ENCODE results near the gene ADPRS. TPM values are rescaled to one million over a fixed set of nuclear protein-coding genes. Genes with fewer than 3 reads are reported as not detected.

The ADPRS gene
- total RNA-seq, 1 experiment from 2014 or later: 27.8 TPM

DNA sequence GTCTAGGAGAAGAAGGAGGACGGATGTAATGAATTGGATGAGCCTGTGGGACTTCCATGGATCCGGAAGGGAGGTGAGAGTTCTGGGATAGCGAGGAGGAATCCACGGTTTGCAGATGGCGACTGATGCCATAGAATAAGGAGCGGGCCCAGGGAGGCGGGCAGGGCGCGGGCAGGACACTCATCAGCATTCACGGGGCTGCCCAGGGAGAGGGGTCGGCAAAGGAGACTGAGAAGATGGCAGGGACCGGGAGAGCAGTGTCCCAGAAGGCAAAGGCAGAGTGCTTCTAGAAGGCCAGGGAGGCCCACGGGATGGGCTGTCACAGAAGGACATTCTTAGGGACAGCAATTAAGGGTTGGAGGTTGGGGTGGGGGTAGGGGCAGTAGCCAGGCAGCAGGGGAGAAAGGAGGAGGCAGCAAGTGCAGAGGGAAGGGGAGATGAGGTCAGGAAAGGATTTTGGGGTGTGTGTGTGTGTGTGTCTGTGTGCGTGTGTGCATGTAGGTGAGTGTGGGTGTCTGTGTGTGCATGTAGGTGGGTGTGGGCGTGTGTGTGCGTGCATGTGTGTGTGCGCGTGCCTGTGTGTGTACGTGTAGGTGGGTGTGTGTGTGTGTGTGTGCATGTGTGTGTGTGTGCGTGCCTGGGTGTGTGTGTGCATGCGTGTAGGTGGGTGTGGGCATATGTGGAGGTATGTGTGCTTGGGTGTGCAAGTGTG lies 37.5 kb downstream of the ADPRS start:
- H3K27me3 Mint-ChIP-seq (ENCODE audit: low read depth): peaks cover 46% of the 10 kb centered on the region
- H3K9ac ChIP-seq (ENCODE audit: extremely low read depth, insufficient read length, low read length): no peak overlapping the region

More for the DNA sequence above, 37.5 kb downstream of the ADPRS start:
- Histone ChIP-seq H3K56ac (ENCODE audit: insufficient read length, low read depth, low read length) (no peak overlapping the region), H3K23ac (ENCODE audit: insufficient read length, low read depth, low read length) (no peak overlapping the region), H3K9me3 (ENCODE audit: control insufficient read depth, low read depth, low read length) (no peaks in the 10 kb centered on the region), H3K79me2 (ENCODE audit: insufficient read depth, low read length) (no peaks in the 10 kb centered on the region), H3K23me2 (ENCODE audit: insufficient read length, low read depth, low read length, poor library complexity, severe bottlenecking) (peaks cover 2% of the 10 kb centered on the region), H4K5ac (ENCODE audit: insufficient read length, low read depth, low read length) (no peak overlapping the region), H2BK12ac (ENCODE audit: insufficient read length, low read depth, low read length) (no peak overlapping the region), H2BK15ac (ENCODE audit: low read depth, low read length) (no peak overlapping the region), H3K27me3 (ENCODE audit: insufficient read depth, low read length) (peaks cover 17% of the 10 kb centered on the region; the same call in 1 of the 2 replicates), H2BK20ac (ENCODE audit: low read depth, low read length, poor library complexity, severe bottlenecking) (no peak overlapping the region), H2AK5ac (ENCODE audit: insufficient read length, low read length) (no peak overlapping the region), H3K4me2 (ENCODE audit: insufficient read depth, insufficient read length, low read length) (no peak overlapping the region), H3T11ph (ENCODE audit: low read length) (no peak overlapping the region), H2BK5ac (ENCODE audit: insufficient read length, low read length) (no peak overlapping the region), H3K14ac (ENCODE audit: insufficient read depth, low read length) (no peak overlapping the region), H3K4ac (ENCODE audit: low read depth, low read length) (no peak overlapping the region), H4K91ac (ENCODE audit: insufficient read length, low read depth, low read length) (no peak overlapping the region), H4K20me1 (ENCODE audit: control insufficient read depth, insufficient read depth, insufficient read length) (no peaks in the 10 kb centered on the region), H4K8ac (replicated peaks; ENCODE audit: insufficient read length, low read depth, low read length) (no peak overlapping the region), H2AFZ (ENCODE audit: low read length) (no peak overlapping the region), H3K4me1 (ENCODE audit: insufficient read depth, low read length) (peaks cover 2% of the 10 kb centered on the region; the same call in 1 of the 2 replicates), H2BK120ac (ENCODE audit: low read depth, low read length, poor library complexity, severe bottlenecking) (no peak overlapping the region), H3K18ac (ENCODE audit: insufficient read length, low read depth, low read length) (no peak overlapping the region), H3K79me1 (ENCODE audit: insufficient read depth, low read depth, low read length, poor library complexity, severe bottlenecking) (no peaks in the 10 kb centered on the region), H3K27ac (ENCODE audit: insufficient read length, low read depth, low read length) (no peak overlapping the region)
- WGBS (ENCODE audit: extremely low coverage, insufficient read length, low lambda C conversion rate): no CpG with 5 or more reads among the region's 21 CpGs
- Mint-ChIP-seq H3K4me1 (peaks cover 12 to 15% of the 10 kb centered on the region in 2 experiments), H3K36me3 (ENCODE audit: insufficient read depth in 1 of 3, low read depth in 3 of 3) (no peaks in the 10 kb centered on the region), H3K27ac (no peak overlapping the region), H3K9me3 (no peaks in the 10 kb centered on the region; a peak in 1 of 5 replicates), H3K4me3 (peak overlapping the region; percentile 52 to 77)
- DNase-seq: no peak
- TF ChIP-seq CTCF (conservative IDR thresholded peaks at IDR 0.05): no peak
